GM19438 (cell line): Measurements from ENCODE around the gene SMC6.

Experiments used
- ATAC-seq: cut with Tn5 transposase; IDR thresholded peaks from one replicate; pipeline ENCODE4 v1.9.1; 2021; ENCODE audit warnings: low read depth; ENCODE audit not compliant: unreplicated experiment

The SMC6 gene

GRCh38 chr2:17753803-17754663 lies at the start of gene SMC6, which contains the start of gene GEN1:
Gene SMC6 (minus strand): TSS chr2:17753810. CDS start chr2:17745946, 7,864 bp downstream.
Gene GEN1 (plus strand): TSS chr2:17754138. CDS start chr2:17759944, 5,806 bp downstream.
- ATAC-seq: peak; percentile 59

- ATAC-seq: no peak
Observed at GRCh38 chr2:17800693-17801458, 47.3 kb upstream of the SMC6 start.

- ATAC-seq: no peak
Observed at GRCh38 chr2:17800219-17800618, 46.6 kb upstream of the SMC6 start.

- ATAC-seq: no peak
Observed at GRCh38 chr2:17799301-17800120, 45.9 kb upstream of the SMC6 start.

GRCh38 chr2:17798338-17798737 lies 44.7 kb upstream of the SMC6 start:
- no peak for ATAC-seq

- no peak for ATAC-seq
Observed at GRCh38 chr2:17795309-17795708, 41.7 kb upstream of the SMC6 start.

GRCh38 chr2:17793803-17794354 lies 40.3 kb upstream of the SMC6 start:
- no peak for ATAC-seq

- no peak for ATAC-seq
Observed at GRCh38 chr2:17793296-17793695, 39.7 kb upstream of the SMC6 start.

- ATAC-seq: no peak
Observed at GRCh38 chr2:17792515-17792914, 38.9 kb upstream of the SMC6 start.

- ATAC-seq: no peak
Observed at GRCh38 chr2:17791817-17792130, 38.2 kb upstream of the SMC6 start.

- no peak for ATAC-seq
Observed at GRCh38 chr2:17791121-17791816, 37.7 kb upstream of the SMC6 start.

- no peak for ATAC-seq
Observed at GRCh38 chr2:17790536-17790935, 36.9 kb upstream of the SMC6 start.

- no peak for ATAC-seq
Observed at GRCh38 chr2:17788773-17789172, 35.2 kb upstream of the SMC6 start.

GRCh38 chr2:17786727-17787126 lies 33.1 kb upstream of the SMC6 start:
- no peak for ATAC-seq

- no peak for ATAC-seq
Observed at GRCh38 chr2:17781482-17781881, 27.9 kb upstream of the SMC6 start.

- ATAC-seq: no peak
Observed at GRCh38 chr2:17780546-17780945, 26.9 kb upstream of the SMC6 start.

- ATAC-seq: no peak
Observed at GRCh38 chr2:17772532-17772931, 18.9 kb upstream of the SMC6 start.

GRCh38 chr2:17771956-17772355 lies 18.3 kb upstream of the SMC6 start:
- no peak for ATAC-seq

- no peak for ATAC-seq
Observed at GRCh38 chr2:17768894-17769293, 15.3 kb upstream of the SMC6 start.

GRCh38 chr2:17765398-17765797 lies 11.8 kb upstream of the SMC6 start:
- no peak for ATAC-seq
